Astrocyte (in vitro differentiated cells and primary cell): ENCODE data around the gene PKNOX2. TPM values are rescaled to one million over a fixed set of nuclear protein-coding genes. Genes with fewer than 3 reads are reported as not detected.

Experiments used
- DNase-seq: peaks from one replicate; pipeline ENCODE4 v3.0.0-alpha.2; 2010; ENCODE audit warnings: low read depth
- FAIRE-seq: peaks from 2 replicates; lab custom pipeline; 2011; peaks lifted over from hg19 to GRCh38; lab: Jason Lieb, UNC
- H2AFZ ChIP-seq: 2 replicates; pipeline ENCODE4 v1.6.0; 2012; ENCODE audit warnings: low read depth, low read length, inconsistent platforms
- H3K27ac ChIP-seq: 2 replicates; pipeline ENCODE4 v1.5.1; 2011; ENCODE audit warnings: low read depth, low read length, inconsistent platforms
- H3K27me3 ChIP-seq: 2 replicates; pipeline ENCODE4 v1.6.0; 2011; ENCODE audit warnings: low read length, inconsistent platforms; ENCODE audit not compliant: insufficient read depth
- H3K36me3 ChIP-seq: 2 replicates; pipeline ENCODE4 v1.5.1; 2011; ENCODE audit warnings: low read length, inconsistent platforms; ENCODE audit not compliant: insufficient read depth
- H3K4me1 ChIP-seq: 2 replicates; pipeline ENCODE4 v1.5.1; 2011; ENCODE audit warnings: low read length, inconsistent platforms; ENCODE audit not compliant: insufficient read depth
- H3K4me2 ChIP-seq: 2 replicates; pipeline ENCODE4 v1.6.0; 2012; ENCODE audit warnings: low read length, inconsistent platforms
- H3K4me3 ChIP-seq: 2 replicates; pipeline ENCODE4 v1.5.1; 2011; ENCODE audit warnings: low read depth, mild to moderate bottlenecking, low read length, inconsistent platforms; ENCODE audit not compliant: insufficient read depth
- H3K79me2 ChIP-seq: 2 replicates; pipeline ENCODE4 v1.6.0; 2012; ENCODE audit warnings: mild to moderate bottlenecking, low read length, inconsistent platforms; ENCODE audit not compliant: insufficient read depth
- H3K9ac ChIP-seq: 2 replicates; pipeline ENCODE4 v1.6.0; 2012; ENCODE audit warnings: mild to moderate bottlenecking, low read length, inconsistent platforms
- H3K9me3 ChIP-seq: 2 replicates; pipeline ENCODE4 v1.5.1; 2012; ENCODE audit warnings: low read depth, mild to moderate bottlenecking, low read length, inconsistent platforms; ENCODE audit not compliant: insufficient read depth
- H4K20me1 ChIP-seq: 2 replicates; pipeline ENCODE4 v1.6.0; 2012; ENCODE audit warnings: low read length, inconsistent platforms; ENCODE audit not compliant: insufficient read depth
- H3K27ac Mint-ChIP-seq: one replicate; pipeline ENCODE4 v1.8.0; 2021; ENCODE audit warnings: mild to moderate bottlenecking, mixed read lengths; ENCODE audit not compliant: unreplicated experiment
- H3K27me3 Mint-ChIP-seq: one replicate; pipeline ENCODE4 v1.8.0; 2021; ENCODE audit warnings: low read depth, mixed read lengths; ENCODE audit not compliant: unreplicated experiment
- H3K36me3 Mint-ChIP-seq: one replicate; pipeline ENCODE4 v1.8.0; 2021; ENCODE audit warnings: low read depth, mixed read lengths; ENCODE audit not compliant: unreplicated experiment
- H3K4me1 Mint-ChIP-seq: one replicate; pipeline ENCODE4 v1.8.0; 2021; ENCODE audit warnings: low read depth, mixed read lengths; ENCODE audit not compliant: unreplicated experiment
- H3K4me3 Mint-ChIP-seq: one replicate; pipeline ENCODE4 v1.8.0; 2021; ENCODE audit warnings: mild to moderate bottlenecking, moderate library complexity, mixed read lengths; ENCODE audit not compliant: unreplicated experiment
- H3K9me3 Mint-ChIP-seq: one replicate; pipeline ENCODE4 v1.8.0; 2021; ENCODE audit warnings: mild to moderate bottlenecking, mixed read lengths; ENCODE audit not compliant: unreplicated experiment
- EZH2 ChIP-seq: IDR thresholded peaks from 2 replicates; pipeline ENCODE4 v1.6.1; 2012; ENCODE audit warnings: mild to moderate bottlenecking, low read length, inconsistent platforms; ENCODE audit not compliant: insufficient read depth
- total RNA-seq: library from RNA; stranded (reverse); gene quantifications from 2 replicates; pipeline ENCODE4 v1.2.1, GENCODE V29; 2021
- TF ChIP-seq, protein P1 (sequence below): IDR thresholded peaks from 2 replicates; pipeline ENCODE4 v1.5.1; 2011; ENCODE audit warnings: low read depth, mild to moderate bottlenecking, inconsistent platforms, low read length, moderate library complexity; ENCODE audit not compliant: insufficient read depth

PKNOX2 gene
- total RNA-seq, 1 donor from 2014 or later: 53.4 TPM

DNA sequence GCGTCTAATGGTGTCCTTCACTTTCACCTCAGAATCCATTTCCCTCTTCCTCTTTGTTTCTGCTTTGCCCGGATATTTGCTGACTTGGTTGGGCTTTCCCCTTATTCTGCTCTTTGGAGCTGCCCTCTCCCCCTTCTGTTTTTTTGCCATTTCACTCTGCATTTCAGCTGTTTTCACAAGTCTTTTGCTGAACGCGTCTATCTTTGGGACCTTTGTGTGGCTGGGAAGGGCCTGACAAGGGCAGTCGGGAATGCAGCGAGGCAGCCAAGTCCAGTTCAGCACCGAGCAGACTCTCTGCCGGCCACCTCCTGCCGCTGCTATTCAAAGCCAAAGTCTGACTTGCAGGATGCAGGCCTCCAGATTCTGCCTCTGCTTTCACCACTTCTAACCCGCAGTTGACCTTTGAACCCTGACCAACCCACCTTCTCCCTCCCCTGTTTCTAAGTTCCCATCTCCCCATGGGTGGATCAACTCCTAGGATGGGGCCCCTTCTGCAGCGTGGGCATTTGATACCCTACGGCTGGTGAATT is 293.3 kb downstream of the PKNOX2 start:
- H3K9me3 ChIP-seq: no peaks in the 10 kb centered on the region
- H3K27ac ChIP-seq: peak overlapping the region; percentile 43
- H2AFZ ChIP-seq: peak overlapping the region; percentile 66
- H3K4me1 ChIP-seq: peaks cover 9% of the 10 kb centered on the region
- TF ChIP-seq EZH2: no peak
- TF ChIP-seq, protein P1, sequence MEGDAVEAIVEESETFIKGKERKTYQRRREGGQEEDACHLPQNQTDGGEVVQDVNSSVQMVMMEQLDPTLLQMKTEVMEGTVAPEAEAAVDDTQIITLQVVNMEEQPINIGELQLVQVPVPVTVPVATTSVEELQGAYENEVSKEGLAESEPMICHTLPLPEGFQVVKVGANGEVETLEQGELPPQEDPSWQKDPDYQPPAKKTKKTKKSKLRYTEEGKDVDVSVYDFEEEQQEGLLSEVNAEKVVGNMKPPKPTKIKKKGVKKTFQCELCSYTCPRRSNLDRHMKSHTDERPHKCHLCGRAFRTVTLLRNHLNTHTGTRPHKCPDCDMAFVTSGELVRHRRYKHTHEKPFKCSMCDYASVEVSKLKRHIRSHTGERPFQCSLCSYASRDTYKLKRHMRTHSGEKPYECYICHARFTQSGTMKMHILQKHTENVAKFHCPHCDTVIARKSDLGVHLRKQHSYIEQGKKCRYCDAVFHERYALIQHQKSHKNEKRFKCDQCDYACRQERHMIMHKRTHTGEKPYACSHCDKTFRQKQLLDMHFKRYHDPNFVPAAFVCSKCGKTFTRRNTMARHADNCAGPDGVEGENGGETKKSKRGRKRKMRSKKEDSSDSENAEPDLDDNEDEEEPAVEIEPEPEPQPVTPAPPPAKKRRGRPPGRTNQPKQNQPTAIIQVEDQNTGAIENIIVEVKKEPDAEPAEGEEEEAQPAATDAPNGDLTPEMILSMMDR: no peak
- Mint-ChIP-seq H3K36me3 (no peaks in the 10 kb centered on the region), H3K4me3 (peak overlapping the region; percentile 36), H3K27me3 (peaks cover 3% of the 10 kb centered on the region), H3K4me1 (peaks cover 8% of the 10 kb centered on the region), H3K9me3 (peaks cover 1% of the 10 kb centered on the region), H3K27ac (peak overlapping the region; percentile 97)
- no peaks in the 10 kb centered on the region for H4K20me1 ChIP-seq
- no peaks in the 10 kb centered on the region for H3K27me3 ChIP-seq
- peak overlapping the region; percentile 30 for H3K9ac ChIP-seq
- H3K4me2 ChIP-seq: peak overlapping the region; percentile 66
- DNase-seq (peak; percentile 84), FAIRE-seq (no peak)
- no peak overlapping the region for H3K4me3 ChIP-seq
- no peaks in the 10 kb centered on the region for H3K79me2 ChIP-seq
- H3K36me3 ChIP-seq: no peaks in the 10 kb centered on the region

DNA sequence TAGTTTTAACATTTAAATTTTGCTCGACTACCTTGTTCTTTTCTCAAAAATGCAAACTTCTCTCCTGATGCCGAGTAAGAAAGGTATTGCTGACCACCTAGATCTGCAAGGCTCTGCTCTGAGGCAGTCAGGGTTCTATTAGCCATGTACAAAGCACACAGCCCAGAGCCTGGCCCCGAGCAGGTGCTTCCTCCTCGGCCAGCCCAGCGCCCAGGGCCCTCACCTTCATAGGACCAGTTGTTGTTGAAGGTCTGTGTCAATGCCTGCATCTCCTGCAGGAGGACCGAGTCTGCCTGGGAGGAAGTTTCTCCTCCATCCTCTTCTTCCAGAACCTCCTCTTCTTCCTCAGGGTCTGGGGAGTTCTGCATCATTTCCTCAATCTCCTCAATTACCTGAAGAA is 295.7 kb downstream of the PKNOX2 start:
- FAIRE-seq (no peak), DNase-seq (no peak)
- Mint-ChIP-seq H3K9me3 (peaks cover 1% of the 10 kb centered on the region), H3K27me3 (peaks cover 3% of the 10 kb centered on the region), H3K4me1 (peaks cover 27% of the 10 kb centered on the region), H3K4me3 (no peak overlapping the region), H3K27ac (no peak overlapping the region), H3K36me3 (no peaks in the 10 kb centered on the region)
- Histone ChIP-seq H3K4me3 (no peak overlapping the region), H3K27me3 (no peaks in the 10 kb centered on the region), H4K20me1 (no peaks in the 10 kb centered on the region), H3K4me2 (no peak overlapping the region), H3K9ac (no peak overlapping the region), H3K4me1 (peaks cover 9% of the 10 kb centered on the region), H3K27ac (no peak overlapping the region), H3K79me2 (no peaks in the 10 kb centered on the region), H2AFZ (no peak overlapping the region), H3K9me3 (no peaks in the 10 kb centered on the region), H3K36me3 (no peaks in the 10 kb centered on the region)
- no peak for TF ChIP-seq EZH2
- TF ChIP-seq, protein P1: no peak

DNA sequence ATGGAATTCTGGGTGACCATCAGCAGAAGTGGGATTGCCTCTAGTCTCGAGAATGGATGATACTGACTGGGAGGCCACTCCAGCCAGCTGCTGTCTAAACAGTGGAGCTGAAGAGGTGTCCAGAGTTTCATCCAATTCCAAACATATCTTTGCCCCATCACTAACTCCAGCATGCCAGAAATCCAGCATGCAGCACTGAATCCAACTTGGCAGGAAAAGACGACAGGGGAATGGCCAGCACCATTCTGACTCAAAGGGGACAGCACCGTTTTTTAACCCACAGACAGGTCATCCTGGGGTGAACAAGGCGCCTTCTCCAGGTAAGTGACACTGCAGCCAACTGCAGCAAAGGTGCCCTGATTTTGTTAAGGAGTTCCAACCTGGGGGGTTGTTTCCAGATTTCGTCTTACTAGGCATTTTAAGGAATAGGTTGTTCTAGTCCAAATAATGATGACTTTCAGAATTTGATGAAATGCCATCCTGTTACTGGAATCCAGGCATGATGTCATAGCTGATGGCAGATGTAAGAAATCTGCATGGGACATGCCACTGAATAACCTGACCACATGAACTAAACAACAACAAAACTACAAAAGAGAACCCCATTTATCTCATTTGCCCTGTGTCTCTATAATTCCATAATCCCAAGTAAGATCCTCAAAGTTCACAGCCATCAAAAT is 299.2 kb downstream of the PKNOX2 start:
- Histone ChIP-seq H3K79me2 (no peaks in the 10 kb centered on the region), H3K4me3 (no peak overlapping the region), H4K20me1 (no peaks in the 10 kb centered on the region), H3K9me3 (no peaks in the 10 kb centered on the region), H3K9ac (no peak overlapping the region), H3K4me2 (peak overlapping the region; percentile 4), H3K4me1 (no peaks in the 10 kb centered on the region), H3K27me3 (no peaks in the 10 kb centered on the region), H3K27ac (no peak overlapping the region), H3K36me3 (no peaks in the 10 kb centered on the region), H2AFZ (no peak overlapping the region)
- H3K4me1 Mint-ChIP-seq: peaks cover 20% of the 10 kb centered on the region
- FAIRE-seq (no peak), DNase-seq (peak; percentile 19)
- H3K27me3 Mint-ChIP-seq: peaks cover 3% of the 10 kb centered on the region
- H3K9me3 Mint-ChIP-seq: peaks cover 1% of the 10 kb centered on the region
- H3K4me3 Mint-ChIP-seq: no peak overlapping the region
- TF ChIP-seq, protein P1: no peak
- TF ChIP-seq EZH2: no peak
- H3K27ac Mint-ChIP-seq: peak overlapping the region; percentile 70
- peaks cover 2% of the 10 kb centered on the region for H3K36me3 Mint-ChIP-seq
